WTC11 (cell line): ENCODE results near the gene CTNNA3.

Experiments
- NFE2L1 ChIP-seq: sonication (generic); formaldehyde crosslinking; IDR thresholded peaks from 2 replicates; pipeline ENCODE4 v1.8.1; 2023; ENCODE audit warnings: missing genetic modification reagents
- TF ChIP-seq, protein P1 (sequence below): sonication (generic); formaldehyde crosslinking; IDR thresholded peaks from 2 replicates; pipeline ENCODE4 v1.8.1; 2023; ENCODE audit warnings: mild to moderate bottlenecking, missing genetic modification reagents, borderline replicate concordance
- TF ChIP-seq, protein P2 (sequence below): fragments of 200-600 bp; IDR thresholded peaks from 2 replicates; pipeline ENCODE4 v1.8.0; 2022; ENCODE audit warnings: antibody characterized with exemption

DNA sequence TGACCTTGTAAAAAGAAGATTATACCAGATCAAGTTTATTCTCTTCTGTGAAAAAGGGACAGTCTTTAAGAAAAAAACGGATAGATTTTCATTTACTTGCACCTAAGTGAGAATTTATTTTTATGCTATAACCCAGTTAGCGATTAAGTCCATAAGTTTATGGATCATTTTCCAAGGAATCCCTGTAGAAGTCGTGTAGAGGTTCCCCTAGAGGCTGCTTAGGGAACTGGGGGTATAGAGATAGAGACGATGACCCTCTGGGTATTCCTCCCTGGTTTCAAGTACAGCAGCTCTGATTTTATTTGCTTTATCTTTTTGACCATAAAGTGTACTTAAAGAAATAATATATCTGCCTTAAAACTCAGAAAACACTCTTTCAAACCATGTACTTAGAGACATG, 1418.5 kb downstream of the CTNNA3 start:
- TF ChIP-seq, protein P1, sequence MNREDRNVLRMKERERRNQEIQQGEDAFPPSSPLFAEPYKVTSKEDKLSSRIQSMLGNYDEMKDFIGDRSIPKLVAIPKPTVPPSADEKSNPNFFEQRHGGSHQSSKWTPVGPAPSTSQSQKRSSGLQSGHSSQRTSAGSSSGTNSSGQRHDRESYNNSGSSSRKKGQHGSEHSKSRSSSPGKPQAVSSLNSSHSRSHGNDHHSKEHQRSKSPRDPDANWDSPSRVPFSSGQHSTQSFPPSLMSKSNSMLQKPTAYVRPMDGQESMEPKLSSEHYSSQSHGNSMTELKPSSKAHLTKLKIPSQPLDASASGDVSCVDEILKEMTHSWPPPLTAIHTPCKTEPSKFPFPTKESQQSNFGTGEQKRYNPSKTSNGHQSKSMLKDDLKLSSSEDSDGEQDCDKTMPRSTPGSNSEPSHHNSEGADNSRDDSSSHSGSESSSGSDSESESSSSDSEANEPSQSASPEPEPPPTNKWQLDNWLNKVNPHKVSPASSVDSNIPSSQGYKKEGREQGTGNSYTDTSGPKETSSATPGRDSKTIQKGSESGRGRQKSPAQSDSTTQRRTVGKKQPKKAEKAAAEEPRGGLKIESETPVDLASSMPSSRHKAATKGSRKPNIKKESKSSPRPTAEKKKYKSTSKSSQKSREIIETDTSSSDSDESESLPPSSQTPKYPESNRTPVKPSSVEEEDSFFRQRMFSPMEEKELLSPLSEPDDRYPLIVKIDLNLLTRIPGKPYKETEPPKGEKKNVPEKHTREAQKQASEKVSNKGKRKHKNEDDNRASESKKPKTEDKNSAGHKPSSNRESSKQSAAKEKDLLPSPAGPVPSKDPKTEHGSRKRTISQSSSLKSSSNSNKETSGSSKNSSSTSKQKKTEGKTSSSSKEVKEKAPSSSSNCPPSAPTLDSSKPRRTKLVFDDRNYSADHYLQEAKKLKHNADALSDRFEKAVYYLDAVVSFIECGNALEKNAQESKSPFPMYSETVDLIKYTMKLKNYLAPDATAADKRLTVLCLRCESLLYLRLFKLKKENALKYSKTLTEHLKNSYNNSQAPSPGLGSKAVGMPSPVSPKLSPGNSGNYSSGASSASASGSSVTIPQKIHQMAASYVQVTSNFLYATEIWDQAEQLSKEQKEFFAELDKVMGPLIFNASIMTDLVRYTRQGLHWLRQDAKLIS = no peak
- TF ChIP-seq, protein P2, sequence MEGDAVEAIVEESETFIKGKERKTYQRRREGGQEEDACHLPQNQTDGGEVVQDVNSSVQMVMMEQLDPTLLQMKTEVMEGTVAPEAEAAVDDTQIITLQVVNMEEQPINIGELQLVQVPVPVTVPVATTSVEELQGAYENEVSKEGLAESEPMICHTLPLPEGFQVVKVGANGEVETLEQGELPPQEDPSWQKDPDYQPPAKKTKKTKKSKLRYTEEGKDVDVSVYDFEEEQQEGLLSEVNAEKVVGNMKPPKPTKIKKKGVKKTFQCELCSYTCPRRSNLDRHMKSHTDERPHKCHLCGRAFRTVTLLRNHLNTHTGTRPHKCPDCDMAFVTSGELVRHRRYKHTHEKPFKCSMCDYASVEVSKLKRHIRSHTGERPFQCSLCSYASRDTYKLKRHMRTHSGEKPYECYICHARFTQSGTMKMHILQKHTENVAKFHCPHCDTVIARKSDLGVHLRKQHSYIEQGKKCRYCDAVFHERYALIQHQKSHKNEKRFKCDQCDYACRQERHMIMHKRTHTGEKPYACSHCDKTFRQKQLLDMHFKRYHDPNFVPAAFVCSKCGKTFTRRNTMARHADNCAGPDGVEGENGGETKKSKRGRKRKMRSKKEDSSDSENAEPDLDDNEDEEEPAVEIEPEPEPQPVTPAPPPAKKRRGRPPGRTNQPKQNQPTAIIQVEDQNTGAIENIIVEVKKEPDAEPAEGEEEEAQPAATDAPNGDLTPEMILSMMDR = peak; percentile 39; the same call in 1 of the 2 replicates
- TF ChIP-seq NFE2L1 = no peak
